ENCODE results near the gene PODN.

DNA sequence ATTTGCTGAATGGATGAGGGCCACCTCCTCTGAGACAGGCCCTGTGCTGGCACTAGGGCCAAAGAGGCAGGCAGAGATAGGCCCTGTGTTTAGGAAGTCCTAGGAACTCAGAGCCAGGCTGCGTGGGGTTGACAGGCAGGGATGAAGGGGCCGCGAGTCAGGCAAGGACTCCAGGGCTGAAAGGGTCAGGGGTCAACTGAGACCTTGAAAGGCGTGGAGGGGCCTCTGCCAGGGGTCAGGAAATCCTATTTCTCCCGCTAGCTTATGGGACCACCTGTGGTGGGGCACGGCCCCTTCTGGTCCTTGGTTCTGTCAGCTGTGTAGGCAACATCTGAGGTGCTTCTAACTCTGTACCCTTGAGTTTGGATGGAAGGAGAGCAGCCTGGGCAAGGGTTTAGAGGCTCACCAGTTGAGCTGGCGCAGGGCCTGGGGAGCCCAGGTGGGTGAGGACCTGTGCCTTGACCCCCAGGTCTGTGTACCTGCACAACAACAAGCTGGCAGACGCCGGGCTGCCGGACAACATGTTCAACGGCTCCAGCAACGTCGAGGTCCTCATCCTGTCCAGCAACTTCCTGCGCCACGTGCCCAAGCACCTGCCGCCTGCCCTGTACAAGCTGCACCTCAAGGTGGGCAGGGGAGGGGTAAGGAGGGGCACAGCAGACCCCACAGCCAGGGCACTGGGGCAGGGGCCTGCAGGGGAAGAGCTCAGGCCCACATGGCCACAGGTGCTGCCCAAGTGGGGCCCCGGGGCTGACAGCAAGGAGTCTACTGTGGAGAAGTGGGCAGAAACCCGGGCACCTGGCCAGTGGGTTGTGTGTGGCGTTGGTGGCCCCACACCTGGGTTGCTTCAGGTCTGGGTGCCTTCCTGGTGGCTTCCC, 14.9 kb downstream of the PODN start:
- TF ChIP-seq POLR2AphosphoS5 (IDR thresholded peaks at IDR 0.05) (no peak), POLR2A (IDR thresholded peaks at IDR 0.05) (no peak)

All from stomach (tissue), 4 donors.